Activated CD8-positive, alpha-beta memory T cell treated with anti-CD3 and anti-CD28 coated beads for 48 hours (primary cell): ENCODE measurements around the gene SLC7A10.
"Not testable (repeated sequence)": the region's sequence is repeated elsewhere in the genome, so short reads cannot be mapped to it uniquely, and the experiment has no call there.

ENCODE experiments used
- DNase-seq, 3 experiments: peaks; one replicate each; pipeline ENCODE4 v3.0.0-alpha.2; 2020; ENCODE audit warnings: low read depth in 2 of 3, low spot score in 2 of 3

The SLC7A10 gene

DNA sequence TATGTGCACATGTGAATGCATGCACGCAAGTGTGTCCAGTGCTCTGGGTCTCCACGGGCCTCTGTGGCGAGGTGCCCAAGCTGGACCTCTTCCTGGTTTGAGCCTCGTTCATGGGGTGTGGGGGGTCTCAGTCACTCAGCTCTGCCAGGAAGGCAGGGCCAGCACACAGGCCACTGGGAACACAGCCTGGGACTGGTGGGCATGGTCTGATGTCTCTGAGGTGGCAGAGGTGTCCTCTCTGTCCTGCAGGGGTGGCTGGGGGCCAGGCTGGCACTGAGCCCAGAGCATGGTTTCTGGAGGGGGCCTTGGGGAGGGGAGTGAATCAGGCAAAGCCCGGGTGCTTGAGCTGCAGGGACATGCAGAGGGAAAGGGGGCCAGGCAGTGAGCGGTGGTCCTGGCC lies 22.1 kb downstream of the SLC7A10 start:
- DNase-seq, result no peak

DNA sequence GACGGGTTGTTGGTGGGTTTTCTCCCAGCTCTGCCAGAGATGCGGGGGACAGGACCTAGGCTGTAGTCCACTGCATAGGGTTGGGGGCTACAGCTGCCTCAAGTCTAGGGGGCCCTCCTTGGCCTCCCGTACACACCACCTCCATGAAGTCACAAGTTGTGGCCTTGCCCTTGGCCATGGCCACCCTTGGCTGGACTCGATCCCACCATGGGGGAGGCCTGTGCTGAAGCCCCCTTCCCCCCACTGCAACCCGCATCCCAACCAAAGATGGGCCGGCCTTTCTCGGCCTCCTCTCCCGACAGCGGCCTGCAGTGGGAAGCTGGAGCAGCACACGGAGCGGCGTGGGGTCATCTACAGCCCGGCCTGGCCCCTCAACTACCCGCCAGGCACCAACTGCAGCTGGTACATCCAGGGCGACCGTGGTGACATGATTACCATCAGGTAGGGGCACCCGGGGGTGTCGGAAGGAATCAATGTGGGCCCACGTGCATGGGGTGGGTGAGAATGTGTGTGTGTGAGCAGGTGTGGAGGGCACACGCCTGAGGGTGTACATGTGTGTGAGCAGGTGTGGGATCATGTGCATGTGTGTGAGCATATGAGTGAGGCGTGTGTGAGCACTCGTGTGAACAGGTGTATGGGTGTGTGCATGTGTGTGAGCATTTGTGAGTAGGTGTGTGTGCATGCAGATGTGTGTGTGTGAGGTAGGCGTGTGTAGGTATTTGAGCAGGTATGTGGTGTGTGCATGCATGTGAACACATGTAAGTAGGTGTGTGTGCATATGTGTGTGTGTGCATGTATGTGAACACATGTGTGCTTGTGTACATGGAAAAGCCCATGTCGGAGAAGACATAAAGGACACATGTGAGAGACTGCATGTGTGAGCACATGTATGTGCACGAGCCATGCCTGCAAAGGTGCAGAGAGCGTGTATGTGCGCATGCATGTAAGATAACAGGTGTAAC lies 22.8 kb downstream of the SLC7A10 start:
- DNase-seq, result no peak

DNA sequence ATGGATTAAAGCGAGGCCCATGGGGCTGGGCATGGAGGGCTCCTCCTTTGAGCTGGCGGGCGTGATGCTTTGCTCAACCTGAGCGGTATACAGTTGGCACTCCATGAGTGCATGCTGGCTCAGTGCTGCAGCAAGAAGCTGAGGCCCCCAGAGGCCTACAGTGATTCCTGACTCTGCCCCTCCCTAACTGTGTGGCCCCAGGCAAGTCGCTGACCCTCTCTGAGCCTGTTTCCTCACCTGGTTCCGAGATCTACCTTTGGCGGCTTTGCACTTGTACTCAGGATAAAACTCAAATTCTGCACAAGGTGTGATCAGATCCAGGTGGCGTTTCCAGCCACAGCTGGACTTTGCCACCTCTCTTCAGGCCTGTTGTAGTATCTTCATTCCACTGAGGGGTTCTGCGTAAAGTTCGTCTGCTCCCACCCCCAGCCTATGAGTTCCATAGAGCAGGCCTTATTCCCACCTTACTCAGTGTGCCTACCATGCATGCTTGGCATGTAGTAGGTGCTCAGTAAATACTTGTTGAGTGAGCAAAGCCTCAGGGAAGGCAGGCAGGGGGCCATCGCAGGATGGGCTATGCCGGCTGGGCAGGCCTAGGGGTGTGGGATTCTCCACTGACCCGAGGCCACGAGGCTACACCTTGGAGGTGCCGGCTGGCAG lies 23.6 kb downstream of the SLC7A10 start:
- no peak for DNase-seq

DNA sequence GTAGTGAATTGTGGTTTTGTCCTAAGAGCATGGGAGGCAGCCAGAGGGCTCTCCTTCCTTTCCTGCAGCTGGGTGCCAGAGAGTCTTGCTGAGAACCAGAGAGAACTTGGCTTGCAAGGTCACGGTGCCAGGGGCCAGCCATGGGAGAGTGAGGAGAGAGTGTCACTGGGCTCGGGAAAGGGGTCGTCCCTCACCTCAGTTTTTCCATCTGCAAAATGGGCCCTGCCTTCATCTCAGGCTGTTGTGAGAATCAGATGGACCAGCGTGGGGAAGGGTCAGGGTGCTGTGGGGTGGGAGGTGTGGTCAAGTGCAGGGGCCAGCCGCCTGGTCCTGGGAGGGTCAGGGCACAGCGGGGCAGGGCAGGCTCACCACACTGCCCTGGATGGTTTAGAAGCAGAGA lies 24.2 kb downstream of the SLC7A10 start:
- DNase-seq, result no peak

DNA sequence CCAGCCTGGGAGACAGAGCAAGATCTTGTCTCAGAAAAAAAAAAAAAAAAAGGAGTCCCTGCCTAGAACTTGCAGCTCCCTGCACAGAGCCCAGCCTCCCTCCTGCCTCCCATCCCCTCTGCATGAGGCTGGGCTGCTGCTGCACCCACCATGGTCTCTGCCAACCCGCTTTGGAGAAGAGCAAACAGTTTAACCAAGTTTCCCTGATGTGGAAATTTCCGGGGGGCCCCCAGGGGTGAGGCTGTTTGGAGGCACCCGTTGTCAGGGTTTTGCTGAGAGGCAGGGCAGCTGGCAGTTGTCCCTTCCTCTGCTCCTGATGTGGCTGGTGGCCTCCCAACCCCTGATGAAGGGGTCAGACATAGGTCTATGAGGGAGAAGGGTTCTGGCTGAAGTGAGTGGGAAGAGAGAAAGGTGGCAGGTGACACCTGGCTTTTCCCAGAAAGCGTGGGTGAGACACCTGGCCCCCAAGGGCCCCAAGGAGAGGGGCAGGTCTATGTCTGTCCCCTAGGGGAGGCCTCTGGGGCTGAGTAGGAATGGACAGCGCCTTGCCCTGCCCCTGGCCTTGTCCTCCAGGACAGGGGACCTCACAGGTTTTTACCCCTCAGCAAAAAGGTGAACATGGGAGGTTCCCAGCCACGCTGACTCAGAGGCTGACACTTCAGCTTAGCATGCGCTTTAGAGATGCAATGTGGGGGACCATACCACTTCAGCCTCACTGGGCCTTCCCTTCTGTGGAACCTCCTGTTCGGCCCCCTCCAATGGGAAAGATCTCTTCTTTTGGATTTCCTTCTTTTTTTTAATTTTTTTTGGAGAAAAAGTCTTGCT lies 26.0 kb downstream of the SLC7A10 start:
- no peak for DNase-seq

DNA sequence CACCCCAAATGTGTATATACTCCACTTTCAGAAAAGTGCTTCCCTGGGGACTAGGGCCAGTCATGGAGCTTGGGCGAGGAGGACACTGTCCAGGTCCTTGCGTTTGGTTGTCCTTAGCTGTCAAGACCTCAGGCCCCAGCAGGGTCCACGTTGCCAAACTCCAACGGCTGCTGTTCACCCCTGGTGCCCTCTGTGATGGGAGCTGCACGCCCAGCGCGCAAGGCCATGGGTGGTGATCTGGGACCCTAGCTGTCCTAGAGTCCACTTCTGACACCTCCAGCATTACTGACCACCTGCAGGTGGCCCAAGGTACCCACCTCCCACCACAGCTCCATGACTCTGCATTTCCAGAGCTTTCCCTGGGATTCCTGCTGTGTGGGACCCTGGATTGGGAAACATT lies 27.5 kb downstream of the SLC7A10 start:
- no peak for DNase-seq

DNA sequence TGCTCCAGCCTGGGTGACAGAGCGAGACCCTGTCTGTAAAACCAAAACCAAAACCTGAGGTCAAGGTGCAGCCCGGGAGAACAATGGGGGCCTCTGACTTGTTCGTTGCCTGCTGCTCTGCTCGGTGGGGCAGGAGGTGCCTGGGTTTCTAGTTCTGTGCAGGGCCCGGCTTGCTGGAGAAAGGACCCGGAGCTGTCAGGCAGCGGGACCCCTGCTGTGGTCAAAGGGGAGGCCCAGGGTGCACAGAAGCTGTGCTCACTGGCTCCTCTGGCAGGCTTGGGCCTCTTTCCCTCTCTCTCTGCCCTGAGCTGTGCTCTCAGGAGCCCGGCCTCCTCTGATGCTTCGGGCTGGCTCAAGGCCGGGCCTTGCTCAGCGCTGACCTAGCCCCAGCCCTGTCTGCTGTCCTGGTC lies 28.1 kb downstream of the SLC7A10 start:
- no peak for DNase-seq

DNA sequence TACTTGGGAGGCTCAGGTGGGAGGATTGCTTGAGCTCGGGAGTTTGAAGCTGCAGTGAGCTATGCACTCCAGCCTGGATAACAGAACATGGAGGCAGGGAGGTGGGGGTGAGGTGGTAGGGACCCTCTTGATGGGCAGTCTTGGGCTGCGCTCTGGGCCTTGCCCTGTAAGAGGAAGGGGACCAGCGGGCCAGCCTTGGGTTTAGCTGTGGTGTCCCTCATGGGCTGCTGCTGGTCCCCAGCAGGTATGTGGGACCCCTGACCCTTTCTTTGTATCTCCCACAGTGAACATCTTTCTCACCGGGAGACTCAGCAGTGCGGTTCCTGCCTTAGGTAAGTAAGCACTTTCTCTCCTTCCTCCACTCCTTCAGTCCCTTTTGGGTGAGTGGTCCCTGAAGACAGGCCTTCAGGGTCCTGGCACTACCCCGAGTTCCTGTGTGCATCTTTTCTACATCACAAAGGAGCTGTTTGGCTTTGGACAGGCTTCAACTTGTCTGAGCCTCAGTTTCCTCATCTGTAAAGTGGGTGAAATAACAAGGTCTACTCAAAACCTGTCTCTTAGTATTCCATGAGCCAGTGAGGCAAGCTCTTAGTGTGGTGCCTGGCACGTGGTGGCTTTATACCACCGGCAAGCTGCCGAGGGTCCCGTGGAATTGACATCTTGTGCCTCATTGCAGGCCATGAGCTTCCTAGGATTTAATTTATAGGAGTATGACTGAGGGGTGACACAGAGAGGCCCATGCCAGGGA lies 29.0 kb downstream of the SLC7A10 start:
- no peak for DNase-seq

DNA sequence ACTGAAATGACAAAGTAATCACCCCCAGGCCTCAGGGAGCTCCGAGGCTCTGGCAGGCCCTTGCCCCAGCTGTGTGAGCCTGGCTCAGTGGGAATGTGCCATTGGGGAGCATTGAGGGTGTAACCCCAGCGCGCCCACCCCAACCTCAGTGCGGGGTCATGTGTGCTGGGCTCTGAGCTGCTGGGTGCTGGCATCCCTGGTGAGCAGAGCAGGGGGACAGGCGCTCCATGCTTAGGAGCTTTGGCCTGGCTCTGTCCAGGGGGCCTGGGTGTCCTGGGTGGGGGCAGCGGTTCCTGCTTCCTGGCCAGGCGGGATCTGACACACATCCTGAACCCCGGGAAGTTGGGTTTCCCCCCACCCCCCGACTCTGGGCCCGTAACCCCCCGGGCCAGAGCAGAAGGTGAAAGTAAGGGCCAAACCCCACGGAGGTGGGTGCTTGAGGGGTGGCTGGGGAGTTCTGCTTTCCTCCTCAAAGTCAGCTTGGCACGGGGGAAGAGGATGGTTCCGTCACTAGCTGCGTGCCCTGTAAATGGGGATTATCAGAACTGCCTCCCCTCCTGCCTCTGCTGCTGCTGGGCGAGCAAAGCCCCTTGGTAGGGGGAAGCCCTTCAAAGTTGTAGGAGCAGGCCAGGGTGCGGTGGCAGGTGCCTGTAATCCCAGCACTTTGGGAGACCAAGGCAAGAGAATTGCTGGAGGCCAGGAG lies 29.9 kb downstream of the SLC7A10 start:
- no peak for DNase-seq

DNA sequence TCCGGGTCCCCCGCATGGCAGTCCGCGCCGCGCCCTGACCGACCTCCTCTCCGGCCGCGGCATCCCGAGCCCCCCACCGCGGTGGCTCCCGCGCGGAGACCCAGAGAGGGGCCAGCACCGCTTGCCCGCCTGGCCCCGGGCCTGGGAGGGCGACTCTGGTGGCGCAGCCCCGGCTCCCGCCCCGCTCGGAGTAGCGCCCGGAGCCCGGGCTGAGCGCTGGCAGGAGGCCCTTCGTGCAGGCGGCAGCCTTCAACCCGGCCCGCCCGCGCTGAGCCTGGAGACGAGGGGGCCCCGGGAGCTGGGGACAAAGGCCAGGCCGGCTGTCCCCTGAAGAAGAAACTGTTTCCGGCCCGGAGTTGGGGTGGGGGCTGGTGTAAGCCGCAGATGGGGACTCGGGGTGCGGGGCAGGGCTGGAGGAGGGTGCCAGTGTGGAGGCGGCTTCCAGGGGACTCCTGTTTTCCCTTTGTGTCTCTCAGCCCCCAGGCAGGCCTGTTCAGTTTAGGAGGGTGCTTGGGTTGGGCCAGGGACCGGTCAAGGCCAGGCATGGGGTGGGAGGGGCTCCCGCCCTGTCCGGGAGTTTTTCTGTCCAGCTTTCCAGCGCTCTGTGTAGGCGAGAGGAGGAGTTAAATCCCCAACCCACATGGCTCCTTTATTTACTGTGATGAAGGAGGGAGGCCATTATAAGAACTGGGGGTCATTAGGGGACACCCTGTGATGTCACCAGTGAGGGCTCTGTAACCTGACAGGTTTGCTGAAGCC lies 30.6 kb downstream of the SLC7A10 start:
- no peak for DNase-seq

DNA sequence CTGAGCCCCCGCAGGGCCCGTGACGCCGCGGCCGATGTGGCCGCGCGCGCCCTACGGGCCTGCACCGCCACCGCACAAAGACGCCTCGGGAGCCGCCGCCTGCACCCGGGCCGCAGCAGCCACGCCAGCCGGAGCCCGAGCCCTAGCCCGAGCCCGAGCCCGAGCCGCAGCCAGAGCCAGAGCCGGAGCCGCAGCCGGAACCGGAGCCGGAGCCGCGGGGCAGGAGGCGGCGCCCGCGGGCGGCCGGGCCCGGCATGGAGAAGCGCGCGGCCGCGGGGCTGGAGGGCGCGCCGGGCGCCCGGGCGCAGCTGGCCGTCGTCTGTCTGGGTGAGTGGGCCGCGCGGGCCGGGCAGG lies 31.1 kb downstream of the SLC7A10 start:
- no peak for DNase-seq

DNA sequence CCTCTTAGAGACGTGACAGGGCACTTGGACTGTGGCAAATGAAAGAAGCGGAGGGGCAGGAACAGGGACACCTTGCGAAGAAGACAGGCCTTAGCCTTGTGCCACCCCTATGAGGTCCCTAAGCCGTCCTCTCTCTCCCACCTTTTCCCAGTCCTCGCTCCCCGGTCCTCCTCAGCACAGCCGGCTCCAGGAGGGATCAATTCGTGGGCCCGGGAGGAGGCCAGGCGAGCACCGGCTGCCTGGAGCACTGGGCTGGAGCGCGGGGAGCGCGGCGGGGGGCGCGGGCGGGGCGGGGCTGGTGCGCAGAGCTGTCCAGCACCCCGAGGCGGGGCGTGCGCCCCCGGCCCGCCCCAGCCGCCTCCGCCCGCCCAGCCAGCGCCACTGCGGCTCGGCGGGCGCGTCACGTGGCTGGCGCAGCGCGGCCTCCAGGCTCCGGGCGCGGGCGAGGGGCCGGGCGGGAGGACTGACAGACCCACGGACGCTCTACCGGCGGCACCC lies 31.7 kb downstream of the SLC7A10 start, which contains the start of gene LRP3:
Gene LRP3 (plus strand): TSS at position 466 of the 498 bp plus-strand sequence. CDS start 456 bp downstream, outside the sequence.
- no peak for DNase-seq

DNA sequence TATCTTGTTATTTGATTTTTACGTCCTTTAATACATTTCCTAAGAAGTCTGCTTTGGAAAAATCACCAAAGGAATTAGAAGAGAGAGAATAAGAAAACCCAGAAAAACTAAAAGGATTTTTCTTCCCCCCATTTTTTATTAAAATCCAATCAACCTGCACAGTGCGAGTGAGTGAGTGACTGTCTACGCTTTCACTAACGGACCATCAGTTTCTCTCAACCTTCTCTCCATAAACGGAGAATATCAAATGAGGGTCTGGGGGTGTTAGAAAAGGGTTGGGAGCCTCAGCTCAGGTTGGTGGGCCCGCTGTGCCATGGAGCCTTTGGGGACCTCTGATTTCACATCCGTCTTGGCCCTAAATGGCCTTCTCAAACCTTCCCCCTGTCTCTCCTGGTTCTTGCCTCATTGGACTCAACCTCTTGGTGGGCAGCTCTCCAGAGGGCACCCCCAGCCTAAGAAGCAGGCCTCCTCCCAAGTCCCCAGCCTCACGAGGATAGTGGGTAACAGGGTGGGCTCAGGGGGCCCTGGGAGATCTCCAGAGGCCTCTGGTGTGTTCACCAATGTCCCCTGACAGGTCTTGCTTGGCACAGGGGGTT lies 32.3 kb downstream of the SLC7A10 start:
- no peak for DNase-seq

DNA sequence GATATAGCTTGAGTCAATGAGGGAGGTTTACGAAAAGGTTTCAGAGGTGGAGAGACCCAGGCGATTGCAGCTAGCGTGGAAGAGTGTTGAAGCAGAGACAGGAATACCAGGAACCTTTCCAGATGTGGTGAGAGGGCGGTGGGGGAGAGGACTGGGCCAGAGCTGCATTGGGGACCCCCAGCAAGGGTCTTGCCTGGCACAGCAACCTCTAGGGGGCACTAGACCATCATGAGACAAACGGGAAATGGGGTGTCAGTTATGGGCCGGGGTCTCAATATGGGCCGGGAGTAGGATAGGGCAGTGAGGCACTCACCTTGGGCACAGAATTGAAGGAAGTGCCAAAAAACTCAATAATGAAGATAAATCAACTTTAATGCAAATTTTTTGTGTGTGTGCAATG lies 33.6 kb downstream of the SLC7A10 start:
- DNase-seq, result no peak

DNA sequence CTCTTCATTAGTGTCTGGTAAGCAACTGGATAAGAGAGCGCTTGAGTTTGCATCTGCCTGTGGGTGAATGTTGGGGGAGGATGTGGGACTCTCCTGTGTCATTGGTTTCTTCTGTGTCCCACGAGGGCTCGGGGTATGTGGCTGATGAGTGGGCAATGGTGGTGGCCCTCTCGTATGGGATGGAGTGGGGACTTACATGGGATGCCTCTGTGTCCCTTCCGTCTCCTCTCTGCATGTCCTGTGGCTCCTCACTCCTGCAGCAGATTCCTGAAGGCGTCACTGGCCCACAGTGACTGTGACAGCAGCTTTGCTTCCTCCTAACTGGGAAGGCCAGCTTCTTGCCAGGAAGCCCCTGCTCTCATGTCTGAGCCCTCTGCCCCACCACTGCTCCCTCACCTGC lies 34.1 kb downstream of the SLC7A10 start:
- no peak for DNase-seq

DNA sequence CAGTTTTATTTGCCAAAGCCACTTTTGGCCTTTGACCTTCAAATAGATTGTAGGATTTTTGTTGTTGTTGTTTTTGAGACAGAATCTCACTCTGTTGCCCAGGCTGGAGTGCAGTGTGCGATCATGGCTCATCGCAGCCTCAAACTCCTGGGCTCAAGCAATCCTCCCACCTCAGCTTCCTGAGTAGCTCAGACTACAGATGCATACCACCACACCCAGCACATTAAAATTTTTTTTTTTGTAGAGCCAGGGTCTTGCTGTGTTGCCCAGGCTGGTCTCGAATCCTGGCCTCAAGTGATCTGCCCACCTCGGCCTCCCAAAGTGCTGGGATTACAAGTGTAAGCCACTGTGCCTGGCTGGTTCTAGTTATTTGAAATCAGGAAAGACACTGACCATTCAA lies 34.6 kb downstream of the SLC7A10 start:
- DNase-seq, result not testable (repeated sequence)

DNA sequence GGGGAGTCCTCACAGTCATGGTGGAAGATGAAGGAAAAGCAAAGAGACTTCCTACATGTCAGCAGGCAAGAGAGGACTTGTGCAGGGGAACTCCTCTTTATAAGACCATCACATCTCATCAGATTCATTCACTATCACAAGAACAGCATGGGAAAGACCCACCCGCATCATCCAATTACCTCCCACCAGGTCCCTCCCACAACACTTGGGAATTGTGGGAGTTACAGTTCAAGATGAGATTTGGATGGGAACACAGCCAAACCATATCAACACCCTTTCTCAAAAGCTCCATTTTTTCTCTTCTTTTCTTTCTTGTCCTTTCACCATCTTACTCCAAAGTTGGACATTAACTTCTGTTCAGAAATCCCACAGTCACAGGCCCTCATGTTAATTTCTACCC lies 36.2 kb downstream of the SLC7A10 start:
- DNase-seq, result no peak

DNA sequence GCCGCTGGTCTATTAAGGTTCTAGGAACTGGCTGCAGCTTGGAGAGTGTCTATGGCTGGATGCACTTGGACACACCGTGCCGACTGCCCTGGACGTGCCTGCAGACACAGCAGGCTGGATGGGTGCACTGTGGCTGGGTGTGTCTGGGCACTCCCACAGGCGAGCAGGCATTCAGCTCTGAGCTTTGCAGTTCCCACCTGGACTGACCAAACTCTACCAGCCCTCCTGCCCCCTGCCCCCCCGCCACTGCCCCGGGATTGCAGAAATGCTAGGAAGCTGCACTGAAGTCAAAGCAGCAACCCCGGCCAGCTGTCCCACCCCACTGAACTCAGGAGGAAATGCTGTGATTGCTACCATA lies 38.5 kb downstream of the SLC7A10 start:
- DNase-seq, result no peak
